Smooth muscle cell (in vitro differentiated cells): ENCODE results near the gene PARD3. TPM values are rescaled to one million over a fixed set of nuclear protein-coding genes. Genes with fewer than 3 reads are reported as not detected.

Source experiments
- DNase-seq: peaks from one replicate; lab custom pipeline; 2025; ENCODE audit not compliant: unreplicated experiment; lab: John Stamatoyannopoulos, UW
- H2AFZ ChIP-seq: fragments of 200-600 bp; sonication (generic); 2 replicates; pipeline ENCODE4 v1.6.0; 2016; ENCODE audit warnings: antibody characterized with exemption, low read depth, mild to moderate bottlenecking
- H3F3A ChIP-seq: fragments of 200-600 bp; sonication (generic); 2 replicates; pipeline ENCODE4 v1.6.0; 2017; ENCODE audit warnings: antibody characterized with exemption, low read depth
- H3K27ac ChIP-seq: fragments of 200-600 bp; sonication (generic); 2 replicates; pipeline ENCODE4 v1.5.1; 2016; ENCODE audit warnings: low read depth, mild to moderate bottlenecking
- H3K27me3 ChIP-seq: fragments of 200-600 bp; sonication (generic); 2 replicates; pipeline ENCODE4 v1.6.1; 2016; ENCODE audit warnings: low read depth, mild to moderate bottlenecking
- H3K36me3 ChIP-seq: fragments of 200-600 bp; sonication (generic); 2 replicates; pipeline ENCODE4 v1.5.1; 2016; ENCODE audit warnings: low read depth
- H3K4me1 ChIP-seq: fragments of 200-600 bp; sonication (generic); 2 replicates; pipeline ENCODE4 v1.5.1; 2016; ENCODE audit warnings: low read depth
- H3K4me2 ChIP-seq: fragments of 200-600 bp; sonication (generic); 2 replicates; pipeline ENCODE4 v1.6.0; 2016; ENCODE audit warnings: mild to moderate bottlenecking
- H3K4me3 ChIP-seq: fragments of 200-600 bp; sonication (generic); 2 replicates; pipeline ENCODE4 v1.5.1; 2016; ENCODE audit warnings: mild to moderate bottlenecking
- H3K79me2 ChIP-seq: fragments of 200-600 bp; sonication (generic); 2 replicates; pipeline ENCODE4 v1.6.0; 2016; ENCODE audit warnings: low read depth, mild to moderate bottlenecking
- H3K9ac ChIP-seq: fragments of 200-600 bp; sonication (generic); 2 replicates; pipeline ENCODE4 v1.6.0; 2016; ENCODE audit warnings: low read depth
- H3K9me3 ChIP-seq: fragments of 200-600 bp; sonication (generic); replicated peaks from 2 replicates; pipeline ENCODE4 v1.5.1; 2016; ENCODE audit warnings: low read depth
- H4K20me1 ChIP-seq: fragments of 200-600 bp; sonication (generic); 2 replicates; pipeline ENCODE4 v1.6.0; 2016; ENCODE audit warnings: low read depth
- CTCF ChIP-seq: fragments of 200-600 bp; sonication (generic); IDR thresholded peaks from 2 replicates; pipeline ENCODE4 v1.5.1; 2017; ENCODE audit warnings: borderline replicate concordance, mild to moderate bottlenecking, antibody characterized with exemption; ENCODE audit not compliant: insufficient read depth, poor library complexity, severe bottlenecking
- WGBS: methylation state at CpG from one replicate; pipeline ENCODE4 v1.1.7; 2016; ENCODE audit warnings: low lambda C conversion rate; 5-methylcytosine and 5-hydroxymethylcytosine counted together
- polyA plus RNA-seq: library from polyadenylated mRNA; unstranded; fragments of >200 nt; fragmentation: Nextera tagmentation; extraction: Ambion mirVana; gene quantifications from 2 replicates; pipeline ENCODE4 v1.2.1, GENCODE V29; 2016
- total RNA-seq: library from RNA; depleted of rRNA; stranded (reverse); fragments of >200 nt; gene quantifications from 2 replicates; pipeline ENCODE4 v1.2.3, GENCODE V29; 2014

PARD3 gene
- total and polyA plus RNA-seq, 2 experiments from 2014 or later: 17.5 to 26.0 TPM

- peaks cover 19% of the 10 kb centered on the region for H4K20me1 ChIP-seq
- no peak for TF ChIP-seq CTCF
- 30% methylated on average over 3 of the region's 3 CpGs for WGBS
Measured at GRCh38 chr10:34644224-34644623, 170.9 kb downstream of the PARD3 start.

GRCh38 chr10:34643620-34644019, 171.5 kb downstream of the PARD3 start:
- no peak for TF ChIP-seq CTCF
- WGBS: 97% methylated on average over 5 of the region's 5 CpGs
- H3K4me2 ChIP-seq: peak overlapping the region; percentile 15
- H2AFZ ChIP-seq: no peak overlapping the region
- no peak overlapping the region for H3K9ac ChIP-seq
- H3F3A ChIP-seq: peaks cover 10% of the 10 kb centered on the region
- peaks cover 19% of the 10 kb centered on the region for H4K20me1 ChIP-seq
- H3K36me3 ChIP-seq: no peaks in the 10 kb centered on the region
- H3K27ac ChIP-seq: no peak overlapping the region
- H3K27me3 ChIP-seq: no peaks in the 10 kb centered on the region
- H3K9me3 ChIP-seq: no peaks in the 10 kb centered on the region
- H3K4me1 ChIP-seq: no peaks in the 10 kb centered on the region
- DNase-seq: no peak
- H3K4me3 ChIP-seq: no peak overlapping the region
- peaks cover 9% of the 10 kb centered on the region for H3K79me2 ChIP-seq

More at GRCh38 chr10:34644224-34644623, 170.9 kb downstream of the PARD3 start:
- no peak overlapping the region for H3K9ac ChIP-seq
- no peak overlapping the region for H3K4me3 ChIP-seq
- no peaks in the 10 kb centered on the region for H3K4me1 ChIP-seq
- no peak overlapping the region for H2AFZ ChIP-seq
- H3K9me3 ChIP-seq: no peaks in the 10 kb centered on the region
- no peaks in the 10 kb centered on the region for H3K27me3 ChIP-seq
- no peaks in the 10 kb centered on the region for H3K36me3 ChIP-seq
- H3K4me2 ChIP-seq: peak overlapping the region; percentile 15
- H3K79me2 ChIP-seq: peaks cover 9% of the 10 kb centered on the region
- no peak overlapping the region for H3K27ac ChIP-seq
- DNase-seq: no peak
- H3F3A ChIP-seq: peaks cover 10% of the 10 kb centered on the region

GRCh38 chr10:34641913-34642558, 173.1 kb downstream of the PARD3 start:
- Histone ChIP-seq H3K36me3 (no peaks in the 10 kb centered on the region), H3F3A (peaks cover 10% of the 10 kb centered on the region), H3K79me2 (peaks cover 13% of the 10 kb centered on the region), H3K9me3 (no peaks in the 10 kb centered on the region), H3K4me3 (no peak overlapping the region), H3K9ac (no peak overlapping the region), H2AFZ (no peak overlapping the region), H3K4me1 (no peaks in the 10 kb centered on the region), H3K27me3 (no peaks in the 10 kb centered on the region), H3K4me2 (no peak overlapping the region), H4K20me1 (peaks cover 30% of the 10 kb centered on the region), H3K27ac (no peak overlapping the region)
- DNase-seq: no peak
- 94% methylated on average over 11 of the region's 12 CpGs for WGBS
- TF ChIP-seq CTCF: no peak
